ENCODE measurements around the gene CXorf66. TPM values are rescaled to one million over a fixed set of nuclear protein-coding genes. Genes with fewer than 3 reads are reported as not detected.

Gene CXorf66
- total RNA-seq, 1 donor from 2014 or later = not detected

DNA sequence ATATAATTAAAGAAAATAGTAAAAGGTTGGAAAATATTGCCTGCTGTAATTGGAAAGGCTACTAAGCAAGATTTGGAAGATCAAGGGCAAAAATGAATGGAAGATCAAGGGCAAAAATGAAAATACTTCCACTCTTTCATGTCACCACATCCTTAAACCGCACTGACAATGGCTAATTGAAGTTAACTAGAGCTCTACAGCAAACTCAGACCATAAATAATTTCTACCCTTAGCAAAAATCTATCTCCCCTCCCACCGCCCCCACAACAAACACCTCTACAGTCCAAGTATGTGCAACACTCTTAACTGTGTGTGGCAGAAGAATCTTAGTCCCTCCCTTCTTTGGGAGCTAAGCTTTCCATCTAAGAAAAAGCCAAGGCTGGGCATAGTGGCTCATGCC lies 59.6 kb downstream of the CXorf66 start:
- no peak for DNase-seq
- no peak for TF ChIP-seq CTCF (IDR thresholded peaks at IDR 0.05; ENCODE audit: borderline replicate concordance)
- H3K27ac ChIP-seq (replicated peaks) = no peak overlapping the region
- no peaks in the 10 kb centered on the region for H3K4me1 ChIP-seq
- H3K9me3 ChIP-seq (replicated peaks) = no peaks in the 10 kb centered on the region
- H3K27me3 ChIP-seq (ENCODE audit: low read depth) = no peaks in the 10 kb centered on the region
- intact Hi-C loops (cut with micrococcal nuclease) = no loop called here
- H3K36me3 ChIP-seq = no peaks in the 10 kb centered on the region
- H3K4me3 ChIP-seq = no peak overlapping the region

Small RNA genes within 50 kb of the gene (microRNA-seq; reads per million reads assigned to microRNA genes)
- gene MIR505 = 41.2 reads per million, percentile 46 among the genes with 10 or more reads in this experiment

Other genes starting within 250 kb of the CXorf66 start
- 3.7 TPM for gene ATP11C, start 32.5 kb downstream of the CXorf66 start, total RNA-seq